Fibroblast of mammary gland (primary cell): ENCODE results near the gene SLC9A6.
A peak's percentile ranks its signal among the peaks of the same experiment; 100 is the strongest.

Experiments
- DNase-seq: peaks from one replicate; pipeline ENCODE4 v3.0.0-alpha.2; 2010; ENCODE audit warnings: low read depth
- H3K4me3 ChIP-seq: 2 replicates; pipeline ENCODE4 v1.5.1; 2011; ENCODE audit warnings: low read depth, mild to moderate bottlenecking, low read length, moderate library complexity; ENCODE audit not compliant: control insufficient read depth
- CTCF ChIP-seq: conservative IDR thresholded peaks from 2 replicates; pipeline ENCODE4 v1.5.1; 2011; ENCODE audit warnings: low read depth, low read length, inconsistent platforms; ENCODE audit not compliant: control insufficient read depth, insufficient read depth

The SLC9A6 gene

GRCh38 chrX:135985157-135985972 is at the start of gene SLC9A6:
TSS of gene SLC9A6 (plus strand) at chrX:135985435. CDS start at chrX:135985659, 224 bp downstream.
- H3K4me3 ChIP-seq, result peak within 1 kb of the TSS; percentile 71
- TF ChIP-seq CTCF, result no peak
- peak; percentile 31 for DNase-seq

DNA sequence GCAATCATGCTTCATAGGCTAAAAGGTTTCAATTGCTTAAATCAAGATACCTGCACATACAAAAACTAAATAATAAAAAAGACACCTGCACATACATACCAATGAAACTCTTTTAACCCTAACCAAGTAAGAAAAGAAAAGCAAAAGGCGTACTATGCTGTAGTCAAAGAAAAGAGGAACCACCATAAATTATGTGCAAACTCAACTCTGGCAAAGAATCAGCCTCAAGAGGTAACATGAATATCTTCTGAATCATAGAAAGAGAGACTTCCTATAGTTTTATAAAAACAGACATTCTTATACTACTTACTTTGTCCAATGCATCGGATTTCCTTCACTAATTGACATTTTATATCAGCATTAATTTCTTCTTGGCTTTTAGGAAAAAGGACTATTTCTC is 40.7 kb upstream of the SLC9A6 start:
- no peak overlapping the region for H3K4me3 ChIP-seq
- DNase-seq, result no peak
- no peak for TF ChIP-seq CTCF

DNA sequence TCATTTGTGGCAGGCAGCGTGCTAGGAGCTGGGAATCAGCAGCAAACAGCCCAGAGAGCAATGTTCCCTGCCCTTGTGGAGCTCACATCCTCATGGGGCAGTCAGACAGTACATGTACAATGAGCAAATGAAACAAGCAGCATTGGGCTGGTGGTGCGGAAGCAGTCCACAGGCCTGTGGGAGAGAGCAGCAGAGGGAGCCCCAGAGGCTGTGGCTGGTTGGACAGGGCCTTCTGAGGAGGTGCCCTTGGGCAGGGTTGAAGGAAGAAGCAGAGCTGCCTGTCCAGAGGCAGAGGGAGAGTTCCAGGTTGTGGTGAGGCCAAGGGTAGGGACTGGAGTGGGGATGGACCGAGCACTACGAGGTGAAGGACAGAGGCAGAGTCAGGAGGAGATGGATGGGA is 33.9 kb upstream of the SLC9A6 start:
- H3K4me3 ChIP-seq, result no peak overlapping the region
- TF ChIP-seq CTCF, result no peak
- DNase-seq, result no peak

- DNase-seq, result peak; percentile 44
- peak; percentile 17 for TF ChIP-seq CTCF
Measured at GRCh38 chrX:135973025-135973547, 12.1 kb upstream of the SLC9A6 start.

GRCh38 chrX:135973548-135974278 is 11.5 kb upstream of the SLC9A6 start, which contains the start of gene MMGT1:
TSS of gene MMGT1 (minus strand) at chrX:135973988. CDS start at chrX:135973675, 313 bp downstream.
- no peak for TF ChIP-seq CTCF
- peak within 1 kb of the TSS; percentile 69 for H3K4me3 ChIP-seq
- DNase-seq, result peak; percentile 79

More at GRCh38 chrX:135973025-135973547, 12.1 kb upstream of the SLC9A6 start:
- peak overlapping the region; percentile 69 for H3K4me3 ChIP-seq

DNA sequence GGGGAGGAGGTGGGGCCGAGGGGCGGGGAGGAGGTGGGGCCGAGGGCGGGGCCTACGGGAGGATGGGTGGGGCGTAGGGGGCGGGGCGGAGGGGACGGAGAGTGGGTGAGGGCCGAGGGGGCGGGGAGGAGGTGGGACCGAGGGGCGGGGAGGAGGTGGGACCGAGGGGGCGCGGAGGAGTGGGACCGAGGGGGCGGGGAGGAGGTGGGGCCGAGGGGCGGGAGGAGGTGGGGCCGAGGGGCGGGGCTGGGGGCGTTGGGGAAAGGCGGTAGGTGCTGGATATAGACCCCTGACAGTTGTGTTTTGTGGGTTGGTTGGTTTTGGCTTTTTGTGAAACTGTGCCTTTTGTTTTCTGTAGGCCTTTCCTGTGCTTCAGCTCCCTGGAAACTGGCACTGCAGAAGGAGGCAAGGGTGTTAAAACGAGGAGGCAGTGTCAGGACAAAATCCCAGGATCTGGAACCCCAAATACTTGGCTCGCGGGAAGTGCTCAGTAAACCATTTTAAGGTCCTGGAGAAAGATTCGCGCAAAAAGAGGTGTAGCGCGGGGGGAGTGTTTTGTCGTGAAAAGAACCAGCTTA is 10.9 kb upstream of the SLC9A6 start:
- peak; percentile 52 for DNase-seq
- peak overlapping the region; percentile 31 for H3K4me3 ChIP-seq
- TF ChIP-seq CTCF, result no peak
